H9 (cell line): Measurements from ENCODE around the gene ASB8. TPM values are rescaled to one million over a fixed set of nuclear protein-coding genes. Genes with fewer than 3 reads are reported as not detected.

ENCODE experiments used
- DNase-seq: peaks from one replicate; pipeline ENCODE4 v3.0.0-alpha.2; 2017
- H2AFZ ChIP-seq: one replicate; pipeline ENCODE4 v1.6.1; 2013; ENCODE audit warnings: mild to moderate bottlenecking, low read length, control low read depth, moderate library complexity
- H2AK5ac ChIP-seq: 2 replicates; pipeline ENCODE4 v1.6.1; 2013; ENCODE audit warnings: low read length, control low read depth, mixed read lengths; ENCODE audit not compliant: insufficient read length
- H2BK120ac ChIP-seq: one replicate; pipeline ENCODE4 v1.6.1; 2013; ENCODE audit warnings: low read depth, mild to moderate bottlenecking, low read length, control low read depth, inconsistent platforms; ENCODE audit not compliant: poor library complexity, severe bottlenecking
- H2BK12ac ChIP-seq: 2 replicates; pipeline ENCODE4 v1.6.1; 2013; ENCODE audit warnings: low read length, control low read depth, mixed read lengths, low read depth; ENCODE audit not compliant: insufficient read length
- H2BK15ac ChIP-seq: 2 replicates; pipeline ENCODE4 v1.6.1; 2013; ENCODE audit warnings: low read depth, low read length, control low read depth
- H2BK20ac ChIP-seq: one replicate; pipeline ENCODE4 v1.6.1; 2013; ENCODE audit warnings: low read depth, mild to moderate bottlenecking, low read length, control low read depth, inconsistent platforms; ENCODE audit not compliant: poor library complexity, severe bottlenecking
- H2BK5ac ChIP-seq: 2 replicates; pipeline ENCODE4 v1.6.1; 2013; ENCODE audit warnings: low read length, control low read depth, mixed read lengths; ENCODE audit not compliant: insufficient read length
- H3K14ac ChIP-seq: 2 replicates; pipeline ENCODE4 v1.6.1; 2013; ENCODE audit warnings: low read length, control low read depth; ENCODE audit not compliant: insufficient read depth
- H3K18ac ChIP-seq: 2 replicates; pipeline ENCODE4 v1.6.1; 2013; ENCODE audit warnings: low read depth, mild to moderate bottlenecking, mixed read lengths, low read length, control low read depth; ENCODE audit not compliant: insufficient read length
- H3K23ac ChIP-seq: 2 replicates; pipeline ENCODE4 v1.6.1; 2013; ENCODE audit warnings: low read length, control low read depth, mixed read lengths, low read depth; ENCODE audit not compliant: insufficient read length
- H3K23me2 ChIP-seq: 2 replicates; pipeline ENCODE4 v1.6.1; 2013; ENCODE audit warnings: low read depth, mild to moderate bottlenecking, mixed read lengths, low read length, control low read depth; ENCODE audit not compliant: insufficient read length, poor library complexity, severe bottlenecking
- H3K27ac ChIP-seq: 2 replicates; pipeline ENCODE4 v1.5.1; 2013; ENCODE audit warnings: low read length, control low read depth, mixed read lengths, low read depth; ENCODE audit not compliant: insufficient read length
- H3K27me3 ChIP-seq: 2 replicates; pipeline ENCODE4 v1.6.1; 2013; ENCODE audit warnings: low read length, control low read depth, inconsistent platforms; ENCODE audit not compliant: insufficient read depth
- H3K4ac ChIP-seq: 2 replicates; pipeline ENCODE4 v1.6.1; 2013; ENCODE audit warnings: low read depth, mild to moderate bottlenecking, control low read depth, inconsistent platforms, low read length, moderate library complexity
- H3K4me1 ChIP-seq: 2 replicates; pipeline ENCODE4 v1.6.1; 2013; ENCODE audit warnings: low read length, control low read depth, inconsistent platforms; ENCODE audit not compliant: insufficient read depth
- H3K4me2 ChIP-seq: 2 replicates; pipeline ENCODE4 v1.6.1; 2013; ENCODE audit warnings: low read length, control low read depth, mixed read lengths; ENCODE audit not compliant: insufficient read length, insufficient read depth
- H3K56ac ChIP-seq: 2 replicates; pipeline ENCODE4 v1.6.1; 2013; ENCODE audit warnings: low read depth, mild to moderate bottlenecking, mixed read lengths, low read length, control low read depth; ENCODE audit not compliant: insufficient read length
- H3K79me1 ChIP-seq: 2 replicates; pipeline ENCODE4 v1.6.1; 2013; ENCODE audit warnings: low read depth, mild to moderate bottlenecking, moderate library complexity, low read length, control low read depth, inconsistent platforms; ENCODE audit not compliant: insufficient read depth, poor library complexity, severe bottlenecking
- H3K79me2 ChIP-seq: 2 replicates; pipeline ENCODE4 v1.6.1; 2013; ENCODE audit warnings: low read length, control low read depth, inconsistent platforms; ENCODE audit not compliant: insufficient read depth
- H3K9ac ChIP-seq: 2 replicates; pipeline ENCODE4 v1.6.1; 2013; ENCODE audit warnings: low read length, control low read depth, mixed read lengths; ENCODE audit not compliant: insufficient read length; ENCODE audit errors: extremely low read depth
- H3K9me3 ChIP-seq: one replicate; pipeline ENCODE4 v1.6.1; 2013; ENCODE audit warnings: low read depth, low read length, inconsistent platforms; ENCODE audit not compliant: control insufficient read depth
- H3T11ph ChIP-seq: one replicate; pipeline ENCODE4 v1.6.1; 2013; ENCODE audit warnings: mild to moderate bottlenecking, low read length, control low read depth, inconsistent platforms
- H4K20me1 ChIP-seq: one replicate; pipeline ENCODE4 v1.6.1; 2013; ENCODE audit not compliant: control insufficient read depth, insufficient read length, insufficient read depth
- H4K5ac ChIP-seq: 2 replicates; pipeline ENCODE4 v1.6.1; 2013; ENCODE audit warnings: low read depth, mild to moderate bottlenecking, mixed read lengths, low read length, control low read depth; ENCODE audit not compliant: insufficient read length
- H4K8ac ChIP-seq: replicated peaks from 2 replicates; pipeline ENCODE4 v1.6.1; 2013; ENCODE audit warnings: low read length, control low read depth, mixed read lengths, low read depth; ENCODE audit not compliant: insufficient read length
- H4K91ac ChIP-seq: 2 replicates; pipeline ENCODE4 v1.6.1; 2013; ENCODE audit warnings: low read depth, mild to moderate bottlenecking, moderate library complexity, mixed read lengths, low read length, control low read depth; ENCODE audit not compliant: insufficient read length
- H3K27ac Mint-ChIP-seq, 3 experiments: 2 replicates in 2 of 3; 3 replicates in 1 of 3; pipeline ENCODE4 v1.8.0; 2020 to 2021; ENCODE audit warnings: mixed read lengths in 3 of 3, mild to moderate bottlenecking in 1 of 3, moderate library complexity in 1 of 3
- H3K27me3 Mint-ChIP-seq: 2 replicates; pipeline ENCODE4 v1.8.0; 2021; ENCODE audit warnings: low read depth, mild to moderate bottlenecking, moderate library complexity, mixed read lengths
- H3K36me3 Mint-ChIP-seq, 3 experiments: 2 replicates in 2 of 3; 3 replicates in 1 of 3; pipeline ENCODE4 v1.8.0; 2020 to 2021; ENCODE audit warnings: low read depth in 3 of 3, mixed read lengths in 3 of 3; ENCODE audit not compliant: insufficient read depth in 1 of 3
- H3K4me1 Mint-ChIP-seq, 2 experiments: 2 replicates each; pipeline ENCODE4 v1.8.0; 2020; ENCODE audit warnings: mixed read lengths in 2 of 2
- H3K4me3 Mint-ChIP-seq, 2 experiments: 2 replicates in 1 of 2; 3 replicates in 1 of 2; pipeline ENCODE4 v1.8.0; 2020 to 2021; ENCODE audit warnings: mild to moderate bottlenecking in 2 of 2, mixed read lengths in 2 of 2, moderate library complexity in 1 of 2
- H3K9me3 Mint-ChIP-seq, 2 experiments: 2 replicates in 1 of 2; 3 replicates in 1 of 2; pipeline ENCODE4 v1.8.0; 2020; ENCODE audit warnings: mild to moderate bottlenecking in 2 of 2, mixed read lengths in 2 of 2, moderate library complexity in 1 of 2
- WGBS: extraction: QIAGEN DNeasy Blood & Tissue Kit; methylation state at CpG from one replicate; pipeline ENCODE4 v1.1.7; 2013; ENCODE audit warnings: missing lambda C conversion rate, low lambda C conversion rate, mixed read lengths; ENCODE audit not compliant: insufficient read length; ENCODE audit errors: extremely low coverage; 5-methylcytosine and 5-hydroxymethylcytosine counted together
- total RNA-seq: library from RNA; stranded (reverse); gene quantifications from 2 replicates; pipeline ENCODE4 v1.2.1, GENCODE V29; 2021
- TF ChIP-seq, protein P1 (sequence below): fragments of 200-600 bp; sonication (generic); conservative IDR thresholded peaks from 3 replicates; pipeline ENCODE4 v1.8.0; 2021; ENCODE audit warnings: antibody characterized with exemption, mild to moderate bottlenecking

Gene ASB8
- total RNA-seq, 1 experiment from 2014 or later = 10.9 TPM

DNA sequence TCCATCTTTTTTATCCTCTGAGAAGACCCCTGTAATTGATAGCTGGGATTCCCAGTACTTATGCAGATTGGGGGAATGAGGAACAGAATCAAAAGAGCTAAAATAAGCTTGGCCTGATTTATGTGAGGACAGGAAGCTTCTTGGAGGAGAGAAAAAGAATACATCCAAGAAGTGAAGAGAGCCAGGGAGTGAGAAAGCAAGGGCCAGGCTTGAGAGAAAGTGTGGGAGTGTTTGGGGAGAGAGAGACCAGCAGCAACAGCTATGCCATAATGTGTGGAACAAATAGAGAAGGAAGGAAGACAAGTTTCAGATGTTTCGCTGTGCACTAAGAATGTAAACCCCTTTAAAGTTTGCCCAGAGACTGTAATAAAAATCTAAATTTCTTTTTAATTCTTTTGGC lies 22.2 kb upstream of the ASB8 start:
- Histone ChIP-seq H3K27me3 (peaks cover 6% of the 10 kb centered on the region; the same call in 1 of the 2 replicates), H2BK5ac (no peak overlapping the region), H3K4me1 (peaks cover 7% of the 10 kb centered on the region), H3K23me2 (peaks cover 17% of the 10 kb centered on the region), H2BK12ac (no peak overlapping the region), H3K9me3 (no peaks in the 10 kb centered on the region), H3K79me2 (no peaks in the 10 kb centered on the region), H4K5ac (no peak overlapping the region), H4K91ac (no peak overlapping the region), H3K79me1 (no peaks in the 10 kb centered on the region), H2BK15ac (no peak overlapping the region), H3T11ph (no peak overlapping the region), H3K14ac (no peak overlapping the region), H2BK120ac (no peak overlapping the region), H4K8ac (no peak overlapping the region), H2BK20ac (no peak overlapping the region), H3K4me2 (no peak overlapping the region), H3K56ac (no peak overlapping the region), H3K23ac (no peak overlapping the region), H4K20me1 (no peaks in the 10 kb centered on the region), H2AFZ (no peak overlapping the region), H3K4ac (no peak overlapping the region), H3K9ac (no peak overlapping the region), H3K27ac (no peak overlapping the region), H3K18ac (no peak overlapping the region), H2AK5ac (no peak overlapping the region)
- H3K4me1 Mint-ChIP-seq = peaks cover 34 to 38% of the 10 kb centered on the region in 2 experiments
- H3K27me3 Mint-ChIP-seq = peaks cover 71% of the 10 kb centered on the region
- no peak overlapping the region for H3K4me3 Mint-ChIP-seq
- no peaks in the 10 kb centered on the region; a peak in 1 of 5 replicates for H3K9me3 Mint-ChIP-seq
- no peak overlapping the region for H3K27ac Mint-ChIP-seq
- H3K36me3 Mint-ChIP-seq = no peaks in the 10 kb centered on the region
- DNase-seq = no peak
- TF ChIP-seq, protein P1, sequence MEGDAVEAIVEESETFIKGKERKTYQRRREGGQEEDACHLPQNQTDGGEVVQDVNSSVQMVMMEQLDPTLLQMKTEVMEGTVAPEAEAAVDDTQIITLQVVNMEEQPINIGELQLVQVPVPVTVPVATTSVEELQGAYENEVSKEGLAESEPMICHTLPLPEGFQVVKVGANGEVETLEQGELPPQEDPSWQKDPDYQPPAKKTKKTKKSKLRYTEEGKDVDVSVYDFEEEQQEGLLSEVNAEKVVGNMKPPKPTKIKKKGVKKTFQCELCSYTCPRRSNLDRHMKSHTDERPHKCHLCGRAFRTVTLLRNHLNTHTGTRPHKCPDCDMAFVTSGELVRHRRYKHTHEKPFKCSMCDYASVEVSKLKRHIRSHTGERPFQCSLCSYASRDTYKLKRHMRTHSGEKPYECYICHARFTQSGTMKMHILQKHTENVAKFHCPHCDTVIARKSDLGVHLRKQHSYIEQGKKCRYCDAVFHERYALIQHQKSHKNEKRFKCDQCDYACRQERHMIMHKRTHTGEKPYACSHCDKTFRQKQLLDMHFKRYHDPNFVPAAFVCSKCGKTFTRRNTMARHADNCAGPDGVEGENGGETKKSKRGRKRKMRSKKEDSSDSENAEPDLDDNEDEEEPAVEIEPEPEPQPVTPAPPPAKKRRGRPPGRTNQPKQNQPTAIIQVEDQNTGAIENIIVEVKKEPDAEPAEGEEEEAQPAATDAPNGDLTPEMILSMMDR = no peak
- WGBS = no CpG with 5 or more reads among the region's 1 CpG
